GM13976 (cell line): ENCODE data around the gene DNMT3A.

Experiments
- DNase-seq: peaks from one replicate; pipeline ENCODE4 v3.0.0; 2012; ENCODE audit warnings: low spot score
- CTCF ChIP-seq: IDR thresholded peaks from 2 replicates; pipeline ENCODE4 v1.5.1; 2012; ENCODE audit warnings: borderline replicate concordance, mild to moderate bottlenecking; ENCODE audit not compliant: insufficient read depth; ENCODE audit errors: extremely low read depth, missing control alignments, control extremely low read depth
- in situ Hi-C: fragments of 300-500 bp; cut with MboI; formaldehyde crosslinking; loops from one replicate; pipeline ENCODE4 v1.12.0; 2022; ENCODE audit warnings: low sequenced_read_pairs, mixed read lengths, inconsistent platforms; ENCODE audit not compliant: unreplicated experiment

DNMT3A gene

GRCh38 chr2:25310965-25311864 lies 30.5 kb downstream of the DNMT3A start:
- DNase-seq, result no peak
- in situ Hi-C loops, result no loop called here
- TF ChIP-seq CTCF, result no peak

GRCh38 chr2:25310709-25310964 lies 31.1 kb downstream of the DNMT3A start:
- no peak for TF ChIP-seq CTCF
- in situ Hi-C loops, result no loop called here
- DNase-seq, result no peak

- DNase-seq, result peak; percentile 67
Measured at GRCh38 chr2:25309402-25309801, 32.3 kb downstream of the DNMT3A start.

GRCh38 chr2:25308599-25308998 lies 33.1 kb downstream of the DNMT3A start:
- in situ Hi-C loops, result no loop called here
- TF ChIP-seq CTCF, result no peak
- no peak for DNase-seq

More at GRCh38 chr2:25309402-25309801, 32.3 kb downstream of the DNMT3A start:
- peak; percentile 32 for TF ChIP-seq CTCF
- in situ Hi-C loops, result no loop called here

GRCh38 chr2:25307949-25308557 lies 33.7 kb downstream of the DNMT3A start:
- in situ Hi-C loops, result no loop called here
- no peak for TF ChIP-seq CTCF
- DNase-seq, result no peak

GRCh38 chr2:25306777-25307368 lies 34.9 kb downstream of the DNMT3A start:
- in situ Hi-C loops, result no loop called here
- DNase-seq, result no peak
- no peak for TF ChIP-seq CTCF
